Measurements from ENCODE around the gene CRACDL.

Gene CRACDL

DNA sequence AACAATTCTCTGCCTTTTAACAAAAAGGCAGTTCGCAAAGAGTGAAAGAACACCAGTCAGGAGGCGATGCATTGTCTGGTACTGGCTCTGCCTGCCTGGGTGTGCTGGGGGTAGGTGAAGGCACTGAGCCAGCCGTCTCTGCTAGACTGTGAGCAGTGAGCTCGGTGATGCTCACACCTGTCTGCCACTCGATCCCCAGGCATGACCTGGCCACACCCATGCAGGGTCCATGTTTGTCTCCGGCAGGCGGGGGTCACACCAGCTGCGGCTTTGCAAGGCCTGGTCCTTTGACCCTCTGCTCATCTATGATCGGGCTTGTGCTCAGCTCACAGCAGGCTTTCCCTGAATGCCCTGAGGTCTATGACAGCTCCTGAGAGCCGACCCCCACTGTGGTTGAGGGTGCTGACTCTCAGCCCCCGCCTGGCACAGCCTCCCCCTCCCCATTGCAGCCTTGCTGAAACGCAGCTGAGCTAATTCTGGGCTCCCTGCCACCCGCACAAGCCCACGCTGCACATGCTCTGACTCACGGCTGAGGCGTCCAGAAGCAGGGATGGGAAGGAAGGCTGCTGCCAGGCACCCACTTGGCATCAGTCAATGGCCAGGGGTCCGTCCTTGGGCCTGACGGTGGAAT is 23.7 kb downstream of the CRACDL start:
- TF ChIP-seq, protein P1, sequence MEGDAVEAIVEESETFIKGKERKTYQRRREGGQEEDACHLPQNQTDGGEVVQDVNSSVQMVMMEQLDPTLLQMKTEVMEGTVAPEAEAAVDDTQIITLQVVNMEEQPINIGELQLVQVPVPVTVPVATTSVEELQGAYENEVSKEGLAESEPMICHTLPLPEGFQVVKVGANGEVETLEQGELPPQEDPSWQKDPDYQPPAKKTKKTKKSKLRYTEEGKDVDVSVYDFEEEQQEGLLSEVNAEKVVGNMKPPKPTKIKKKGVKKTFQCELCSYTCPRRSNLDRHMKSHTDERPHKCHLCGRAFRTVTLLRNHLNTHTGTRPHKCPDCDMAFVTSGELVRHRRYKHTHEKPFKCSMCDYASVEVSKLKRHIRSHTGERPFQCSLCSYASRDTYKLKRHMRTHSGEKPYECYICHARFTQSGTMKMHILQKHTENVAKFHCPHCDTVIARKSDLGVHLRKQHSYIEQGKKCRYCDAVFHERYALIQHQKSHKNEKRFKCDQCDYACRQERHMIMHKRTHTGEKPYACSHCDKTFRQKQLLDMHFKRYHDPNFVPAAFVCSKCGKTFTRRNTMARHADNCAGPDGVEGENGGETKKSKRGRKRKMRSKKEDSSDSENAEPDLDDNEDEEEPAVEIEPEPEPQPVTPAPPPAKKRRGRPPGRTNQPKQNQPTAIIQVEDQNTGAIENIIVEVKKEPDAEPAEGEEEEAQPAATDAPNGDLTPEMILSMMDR (IDR thresholded peaks at IDR 0.05; ENCODE audit: insufficient read depth, low read depth, low read length, missing control alignments): no peak
- H3K4me3 ChIP-seq (ENCODE audit: low read depth, low read length): no peak overlapping the region
- no peak for DNase-seq (ENCODE audit: low read depth)

DNA sequence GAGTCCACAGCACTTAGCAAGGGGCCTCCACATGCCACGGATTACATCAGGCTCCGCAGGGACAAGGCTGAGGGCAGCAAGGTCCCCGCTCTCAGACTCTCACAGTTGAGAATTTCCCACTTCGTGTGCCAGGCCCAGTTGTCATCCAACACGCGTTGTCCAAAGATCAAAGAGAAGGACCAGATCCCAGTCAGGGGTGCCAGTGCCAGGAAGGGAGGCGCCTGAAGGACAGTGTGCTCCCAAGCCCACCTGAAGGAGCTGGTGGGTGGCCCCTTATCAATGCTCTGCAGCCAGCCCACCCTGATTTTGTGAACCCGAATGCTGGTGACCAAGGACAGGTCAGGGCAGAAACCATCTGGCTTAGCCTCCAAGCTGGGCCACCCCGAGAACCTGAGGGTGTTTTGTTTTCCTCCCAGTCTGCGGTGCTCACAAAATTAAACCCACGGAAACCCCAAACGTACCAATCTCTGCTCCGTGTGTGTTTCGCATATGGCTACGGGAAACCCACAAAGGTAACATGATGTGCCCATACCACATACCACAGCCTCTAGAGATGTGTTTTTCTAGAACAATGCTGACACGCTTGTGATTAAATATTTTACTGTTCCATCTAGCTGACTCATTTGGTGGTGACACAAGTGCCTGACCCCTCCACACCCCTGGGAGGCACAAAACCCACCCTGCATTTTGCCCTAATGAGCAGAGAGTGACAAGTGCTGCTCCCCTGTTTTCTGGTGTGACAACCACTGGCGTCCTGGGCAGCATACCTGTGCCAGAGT is 24.5 kb downstream of the CRACDL start:
- TF ChIP-seq, protein P1 (IDR thresholded peaks at IDR 0.05; ENCODE audit: insufficient read depth, low read depth, low read length, missing control alignments): no peak
- no peak overlapping the region for H3K4me3 ChIP-seq (ENCODE audit: low read depth, low read length)
- peak; percentile 48 for DNase-seq (ENCODE audit: low read depth)

GRCh38 chr2:98911126-98911375 is 25.0 kb downstream of the CRACDL start:
- TF ChIP-seq, protein P1 (IDR thresholded peaks at IDR 0.05; ENCODE audit: insufficient read depth, low read depth, low read length, missing control alignments): no peak
- DNase-seq (ENCODE audit: low read depth): no peak
- no peak overlapping the region for H3K4me3 ChIP-seq (ENCODE audit: low read depth, low read length)

- no peak overlapping the region for H3K4me3 ChIP-seq (ENCODE audit: low read depth, low read length)
- TF ChIP-seq, protein P1 (IDR thresholded peaks at IDR 0.05; ENCODE audit: insufficient read depth, low read depth, low read length, missing control alignments): no peak
- no peak for DNase-seq (ENCODE audit: low read depth)
Observed at GRCh38 chr2:98910349-98911125, 25.5 kb downstream of the CRACDL start.

GRCh38 chr2:98909317-98910211 is 26.5 kb downstream of the CRACDL start:
- H3K4me3 ChIP-seq (ENCODE audit: low read depth, low read length): no peak overlapping the region
- TF ChIP-seq, protein P1 (IDR thresholded peaks at IDR 0.05; ENCODE audit: insufficient read depth, low read depth, low read length, missing control alignments): no peak
- DNase-seq (ENCODE audit: low read depth): peak; percentile 46

- H3K4me3 ChIP-seq (ENCODE audit: low read depth, low read length): no peak overlapping the region
- TF ChIP-seq, protein P1 (IDR thresholded peaks at IDR 0.05; ENCODE audit: insufficient read depth, low read depth, low read length, missing control alignments): no peak
- DNase-seq (ENCODE audit: low read depth): peak; percentile 41
Observed at GRCh38 chr2:98908931-98909316, 27.1 kb downstream of the CRACDL start.

Measured in GM12865 (cell line).